Putamen (tissue), 1 donor: Measurements from ENCODE around the gene DPH7.
"Not testable (repeated sequence)": the region's sequence is repeated elsewhere in the genome, so short reads cannot be mapped to it uniquely, and the experiment has no call there.

Source experiments
- DNase-seq: peaks from one replicate; pipeline ENCODE4 v3.0.0-alpha.2; 2016; ENCODE audit warnings: low spot score

DPH7 gene

DNA sequence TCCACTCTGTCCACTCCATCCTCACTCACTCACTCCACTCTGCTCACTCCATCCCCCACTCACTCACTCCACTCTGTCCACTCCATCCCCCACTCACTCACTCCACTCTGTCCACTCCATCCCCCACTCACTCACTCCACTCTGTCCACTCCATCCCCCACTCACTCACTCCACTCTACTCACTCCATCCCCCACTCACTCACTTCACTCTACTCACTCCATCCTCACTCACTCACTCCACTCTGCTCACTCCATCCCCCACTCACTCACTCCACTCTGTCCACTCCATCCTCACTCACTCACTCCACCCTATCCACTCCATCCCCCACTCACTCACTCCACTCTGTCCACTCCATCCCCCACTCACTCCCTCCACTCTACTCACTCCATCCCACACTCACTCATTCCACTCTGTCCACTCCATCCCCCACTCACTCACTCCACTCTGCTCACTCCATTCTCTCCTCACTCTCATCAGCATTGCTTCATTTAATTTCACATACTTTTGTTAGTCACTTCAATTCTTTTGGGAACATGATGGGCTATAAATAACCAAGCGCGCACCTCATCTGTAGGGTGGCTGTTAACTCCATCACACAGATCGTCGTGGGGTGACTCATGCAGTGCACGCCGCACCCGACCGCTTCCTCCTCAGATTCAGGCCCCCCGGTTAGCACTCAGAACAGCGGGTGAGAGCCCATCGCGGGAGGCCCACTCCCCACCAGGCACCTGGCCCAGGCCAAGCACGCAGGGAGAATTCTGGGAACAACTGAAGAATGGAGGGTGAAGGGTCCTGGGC, 59.9 kb downstream of the DPH7 start:
- DNase-seq: peak; percentile 66

DNA sequence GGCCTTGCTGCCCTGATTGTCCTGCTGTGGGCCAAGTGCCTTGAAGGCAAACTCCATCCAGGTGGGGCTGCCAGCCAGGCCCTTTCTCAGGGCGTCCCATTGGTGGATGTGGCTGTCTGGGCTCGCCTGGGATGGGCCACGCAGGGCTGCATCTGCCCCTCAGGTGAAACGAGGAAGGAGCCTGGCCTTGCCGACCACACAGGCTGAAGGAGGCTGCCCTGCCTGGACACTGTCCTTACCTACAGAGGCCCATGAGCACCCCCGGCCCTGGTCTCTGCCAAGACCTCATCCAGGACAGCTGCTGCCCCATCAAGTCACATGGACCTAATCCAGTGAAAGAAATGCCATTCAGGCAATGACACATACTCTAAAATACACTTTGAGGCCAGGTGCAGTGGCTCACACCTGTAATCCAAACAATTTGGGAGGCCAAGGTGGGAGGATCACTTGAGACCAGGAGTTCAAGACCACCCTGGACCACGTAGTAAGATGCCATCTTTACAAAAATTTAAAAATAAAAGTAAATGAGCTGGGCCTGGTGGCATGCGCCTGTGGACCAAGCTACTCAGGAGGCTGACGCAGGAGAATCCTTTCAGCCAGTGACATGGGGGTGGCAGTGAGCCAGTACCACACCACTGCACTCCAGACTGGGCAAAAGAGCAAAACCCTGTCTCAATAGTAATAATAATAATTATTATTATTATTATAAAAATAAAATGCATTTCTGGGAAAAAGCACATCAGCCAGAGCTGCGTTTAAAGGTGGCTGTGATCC, 62.4 kb downstream of the DPH7 start:
- no peak for DNase-seq

- no peak for DNase-seq
Measured at GRCh38 chr9:137515338-137515724, 63.4 kb downstream of the DPH7 start.

GRCh38 chr9:137514691-137515337, 63.9 kb downstream of the DPH7 start:
- DNase-seq: no peak

DNA sequence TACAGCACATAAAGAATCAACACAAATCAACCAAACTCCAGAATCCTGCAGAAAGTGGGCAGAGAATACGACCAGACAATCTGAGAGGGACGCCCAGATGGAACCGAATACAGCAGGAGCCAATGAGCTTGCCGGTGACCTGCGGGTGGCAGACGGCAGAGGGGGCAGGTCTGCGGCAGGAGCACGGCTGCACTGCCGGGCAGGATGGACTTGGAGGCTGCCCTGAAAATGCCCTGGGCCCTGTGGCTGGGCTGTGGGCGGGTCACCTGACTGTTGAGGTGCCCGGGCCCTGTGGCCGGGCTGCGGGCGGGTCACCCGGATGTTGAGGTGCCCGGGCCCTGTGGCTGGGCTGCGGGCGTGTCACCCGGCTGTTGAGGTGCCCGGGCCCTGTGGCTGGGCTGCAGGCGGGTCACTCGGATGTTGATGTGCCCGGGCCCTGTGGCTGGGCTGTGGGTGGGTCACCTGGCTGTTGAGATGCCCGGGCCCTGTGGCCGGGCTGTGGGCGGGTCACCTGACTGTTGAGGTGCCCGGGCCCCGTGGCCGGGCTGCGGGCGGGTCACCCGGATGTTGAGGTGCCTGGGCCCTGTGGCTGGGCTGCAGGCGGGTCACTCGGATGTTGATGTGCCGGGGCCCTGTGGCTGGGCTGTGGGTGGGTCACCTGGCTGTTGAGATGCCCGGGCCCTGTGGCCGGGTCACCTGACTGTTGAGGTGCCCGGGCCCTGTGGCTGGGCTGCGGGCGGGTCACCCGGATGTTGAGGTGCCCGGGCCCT, 64.7 kb downstream of the DPH7 start:
- DNase-seq: not testable (repeated sequence)

DNA sequence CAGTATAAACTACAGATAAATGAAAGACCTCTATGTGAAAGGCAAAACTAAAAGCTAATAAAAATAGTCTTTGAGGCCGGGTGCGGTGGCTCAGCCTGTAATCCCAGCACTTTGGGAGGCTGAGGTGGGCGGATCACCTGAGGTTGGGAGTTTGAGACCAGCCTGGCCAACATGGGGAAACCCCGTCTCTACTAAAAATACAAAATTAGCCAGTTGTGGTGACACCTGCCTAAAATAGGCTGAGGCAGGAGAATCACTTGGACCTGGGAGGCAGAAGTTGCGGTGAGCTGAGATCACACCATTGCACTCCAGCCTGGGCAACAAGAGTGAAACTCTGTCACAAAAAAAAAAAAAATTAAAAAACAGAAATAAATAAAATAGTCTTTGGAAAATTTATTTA, 65.6 kb downstream of the DPH7 start:
- DNase-seq: not testable (repeated sequence)

DNA sequence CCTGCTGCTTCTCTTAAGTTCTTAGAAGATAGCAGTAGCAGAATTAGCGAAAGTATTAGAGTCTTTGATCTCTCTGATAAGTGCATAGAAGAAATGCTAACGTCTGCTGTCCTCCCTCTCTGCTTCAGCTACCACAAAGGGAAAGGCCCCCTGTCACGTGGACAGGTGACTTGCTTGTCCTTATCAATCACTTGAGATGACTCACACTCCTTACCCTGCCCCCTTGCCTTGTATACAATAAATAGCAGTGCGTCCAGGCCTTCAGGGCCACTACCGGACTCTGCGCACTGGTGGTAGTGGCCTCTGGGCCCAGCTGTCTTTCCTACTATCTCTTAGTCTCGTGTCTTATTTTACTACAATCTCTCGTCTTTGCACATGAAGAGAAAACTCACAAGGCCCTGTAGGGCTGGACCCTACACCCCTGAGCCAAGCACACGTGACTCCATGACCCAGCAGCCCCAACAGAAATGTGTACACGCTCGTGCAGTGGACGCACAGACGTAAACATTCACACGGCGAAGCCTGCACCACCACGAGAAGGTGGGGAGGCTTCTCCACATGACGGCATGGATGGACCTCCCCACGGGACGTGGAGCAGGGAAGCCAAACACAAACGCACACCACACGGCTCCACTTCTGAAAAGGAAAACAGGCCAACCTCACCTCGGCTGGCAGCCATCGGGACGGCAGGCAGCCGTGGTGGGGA, 66.8 kb downstream of the DPH7 start:
- DNase-seq: no peak

DNA sequence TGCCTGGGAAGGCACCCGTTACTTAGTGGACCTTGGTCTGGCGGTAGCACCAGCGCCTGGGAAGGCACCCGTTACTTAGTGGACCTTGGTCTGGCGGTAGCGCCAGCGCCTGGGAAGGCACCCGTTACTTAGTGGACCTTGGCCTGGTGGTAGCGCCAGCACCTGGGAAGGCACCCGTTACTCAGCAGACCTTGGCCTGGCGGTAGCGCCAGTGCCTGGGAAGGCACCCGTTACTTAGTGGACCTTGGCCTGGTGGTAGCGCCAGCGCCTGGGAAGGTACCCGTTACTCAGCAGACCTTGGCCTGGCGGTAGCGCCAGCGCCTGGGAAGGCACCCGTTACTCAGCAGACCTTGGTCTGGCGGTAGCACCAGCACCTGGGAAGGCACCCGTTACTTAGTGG, 67.6 kb downstream of the DPH7 start:
- DNase-seq: not testable (repeated sequence)

DNA sequence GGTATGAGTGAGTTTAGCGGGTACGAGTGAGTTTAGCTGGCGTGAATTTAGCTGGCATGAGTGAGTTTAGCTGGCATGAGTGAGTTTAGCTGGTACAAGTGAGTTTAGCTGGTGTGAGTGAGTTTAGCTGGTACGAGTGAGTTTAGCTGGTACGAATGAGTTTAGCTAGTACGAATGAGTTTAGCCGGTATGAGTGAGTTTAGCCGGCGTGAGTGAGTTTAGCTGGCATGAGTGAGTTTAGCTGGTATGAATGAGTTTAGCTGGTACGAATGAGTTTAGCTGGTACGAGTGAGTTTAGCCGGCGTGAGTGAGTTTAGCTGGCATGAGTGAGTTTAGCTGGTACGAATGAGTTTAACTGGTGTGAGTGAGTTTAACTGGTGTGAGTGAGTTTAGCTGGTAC, 69.5 kb downstream of the DPH7 start:
- no peak for DNase-seq

DNA sequence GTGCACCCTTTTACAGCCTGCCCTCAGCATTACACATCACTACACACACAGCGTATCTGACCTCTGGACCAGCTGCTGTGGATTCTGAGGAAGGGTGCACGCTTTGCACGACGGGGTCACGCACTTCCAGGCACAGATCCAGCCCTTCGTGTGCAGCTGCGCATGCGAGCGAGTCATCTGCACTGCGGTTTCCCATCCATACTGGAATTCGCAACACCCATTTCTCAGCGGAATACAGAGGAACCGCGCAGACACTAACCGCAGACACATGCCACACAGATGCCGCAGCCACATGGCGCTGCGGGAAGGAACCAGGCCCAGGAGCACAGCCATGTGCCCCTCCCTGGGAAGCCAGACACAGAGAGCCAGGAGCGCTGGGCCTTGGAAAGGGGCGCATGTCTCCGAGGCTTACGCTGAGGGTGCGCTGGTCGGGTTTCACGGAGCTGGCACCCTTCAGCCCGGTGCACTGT, 72.0 kb downstream of the DPH7 start:
- no peak for DNase-seq

DNA sequence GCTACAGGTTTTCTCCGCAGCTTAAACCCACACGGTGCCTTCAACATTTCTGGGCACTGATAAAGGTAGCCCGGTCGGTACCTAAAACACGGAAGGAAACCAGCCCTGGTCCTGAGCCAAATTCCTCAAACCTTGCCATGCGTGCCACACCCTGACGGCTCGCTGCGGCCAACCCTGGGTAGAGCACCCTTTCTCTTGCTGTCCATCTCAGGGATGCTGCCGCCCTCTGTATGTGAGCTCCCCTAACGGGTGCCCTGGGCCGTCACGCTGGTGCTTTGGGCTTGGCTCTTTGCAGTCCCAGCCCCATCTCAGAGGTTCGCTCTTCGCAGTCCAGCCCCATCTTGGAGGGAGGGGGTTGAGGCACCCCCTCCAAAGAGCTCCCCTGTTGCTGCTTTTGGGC, 72.5 kb downstream of the DPH7 start:
- no peak for DNase-seq

DNA sequence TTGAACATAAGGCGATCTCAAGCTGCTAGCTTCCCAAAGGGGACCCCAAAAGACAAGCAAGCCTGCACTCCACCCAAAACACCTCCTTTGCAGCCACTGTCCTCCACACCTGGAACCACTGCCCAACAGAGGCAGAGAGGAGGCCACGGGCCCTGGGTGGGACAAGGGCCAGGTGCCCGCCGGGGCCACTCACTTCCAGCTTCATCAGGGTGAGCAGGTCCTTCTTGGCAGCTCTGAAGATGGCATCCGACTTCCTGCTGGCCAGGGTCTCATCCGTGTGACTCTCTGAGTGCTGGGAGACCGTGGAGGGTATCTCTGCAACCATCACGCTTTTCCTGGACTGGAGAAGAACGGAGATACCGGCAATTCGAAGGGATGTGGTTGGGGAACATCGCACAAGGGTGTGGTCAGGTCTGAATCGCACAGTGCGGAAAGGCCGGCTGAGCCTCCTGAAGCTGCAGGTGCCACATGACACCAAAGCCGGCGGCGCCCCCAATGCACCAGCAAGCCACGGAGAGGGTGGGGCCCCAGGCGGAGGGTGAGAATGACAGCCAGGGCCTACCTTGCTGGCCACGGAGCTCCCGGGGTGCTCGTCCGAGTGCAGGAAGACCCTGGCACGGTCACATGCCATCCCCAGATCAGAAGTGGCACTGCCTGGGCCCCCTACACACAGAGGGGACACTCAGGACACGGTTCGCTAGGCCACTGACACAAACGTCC, 73.1 kb downstream of the DPH7 start:
- no peak for DNase-seq
